ENCODE results near the gene NXPE3.

GRCh38 chr3:101858464-101859030 is 79.5 kb downstream of the NXPE3 start:
- no peak for TF ChIP-seq EZH2phosphoT487 (IDR thresholded peaks at IDR 0.05; ENCODE audit: insufficient read depth, low read depth)
- no peak for TF ChIP-seq EZH2 (IDR thresholded peaks at IDR 0.05; ENCODE audit: insufficient read depth, poor library complexity, severe bottlenecking)

Measured in GM23248 (cell line).